Tibial artery (tissue), 4 donors: ENCODE data around the gene GRWD1.

Experiments used
- DNase-seq, 2 donors: peaks; one replicate each; pipeline ENCODE4 v3.0.0-alpha.2; 2019
- H3K27ac ChIP-seq, 2 donors: fragments of 200-600 bp; sonication (generic) in 1 of 2; 1 replicate in 1 of 2; 2 replicates in 1 of 2; pipeline ENCODE4 v1.5.1; 2018 to 2019; ENCODE audit warnings: mild to moderate bottlenecking in 1 of 2
- H3K27me3 ChIP-seq, 2 donors: fragments of 200-600 bp; sonication (generic) in 1 of 2; one replicate each; pipeline versions ENCODE4 v1.5.1 to v1.6.0; 2016 to 2019
- H3K36me3 ChIP-seq, 3 donors: fragments of 200-600 bp; sonication (generic) in 2 of 3; one replicate each; pipeline ENCODE4 v1.5.1; 2016 to 2019; ENCODE audit warnings: mild to moderate bottlenecking in 2 of 3
- H3K4me1 ChIP-seq, 4 donors: fragments of 200-600 bp; sonication (generic) in 2 of 4; 1 replicate in 3 of 4; 2 replicates in 1 of 4; pipeline ENCODE4 v1.5.1; 2016 to 2019
- H3K4me3 ChIP-seq, 2 donors: fragments of 200-600 bp; sonication (generic) in 1 of 2; 1 replicate in 1 of 2; 2 replicates in 1 of 2; pipeline ENCODE4 v1.5.1; 2018 to 2019; ENCODE audit warnings: mild to moderate bottlenecking in 2 of 2
- H3K9me3 ChIP-seq, 3 donors: fragments of 200-600 bp; sonication (generic) in 1 of 3; one replicate each; pipeline ENCODE4 v1.5.1; 2016 to 2019
- intact Hi-C: fragments of 100-400 bp; cut with DNase I; formaldehyde crosslinking; loops from one replicate; pipeline ENCODE4 v1.15.0; 2023; ENCODE audit warnings: low total_unique reads
- TF ChIP-seq, protein P1 (sequence below), 2 experiments: fragments of 200-600 bp in 1 of 2; fragments of 450-650 bp in 1 of 2; IDR thresholded peaks; one replicate each; pipeline ENCODE4 v1.5.1; 2017 to 2019; ENCODE audit warnings: antibody characterized with exemption in 2 of 2, mild to moderate bottlenecking in 1 of 2, moderate library complexity in 1 of 2

Gene GRWD1

DNA sequence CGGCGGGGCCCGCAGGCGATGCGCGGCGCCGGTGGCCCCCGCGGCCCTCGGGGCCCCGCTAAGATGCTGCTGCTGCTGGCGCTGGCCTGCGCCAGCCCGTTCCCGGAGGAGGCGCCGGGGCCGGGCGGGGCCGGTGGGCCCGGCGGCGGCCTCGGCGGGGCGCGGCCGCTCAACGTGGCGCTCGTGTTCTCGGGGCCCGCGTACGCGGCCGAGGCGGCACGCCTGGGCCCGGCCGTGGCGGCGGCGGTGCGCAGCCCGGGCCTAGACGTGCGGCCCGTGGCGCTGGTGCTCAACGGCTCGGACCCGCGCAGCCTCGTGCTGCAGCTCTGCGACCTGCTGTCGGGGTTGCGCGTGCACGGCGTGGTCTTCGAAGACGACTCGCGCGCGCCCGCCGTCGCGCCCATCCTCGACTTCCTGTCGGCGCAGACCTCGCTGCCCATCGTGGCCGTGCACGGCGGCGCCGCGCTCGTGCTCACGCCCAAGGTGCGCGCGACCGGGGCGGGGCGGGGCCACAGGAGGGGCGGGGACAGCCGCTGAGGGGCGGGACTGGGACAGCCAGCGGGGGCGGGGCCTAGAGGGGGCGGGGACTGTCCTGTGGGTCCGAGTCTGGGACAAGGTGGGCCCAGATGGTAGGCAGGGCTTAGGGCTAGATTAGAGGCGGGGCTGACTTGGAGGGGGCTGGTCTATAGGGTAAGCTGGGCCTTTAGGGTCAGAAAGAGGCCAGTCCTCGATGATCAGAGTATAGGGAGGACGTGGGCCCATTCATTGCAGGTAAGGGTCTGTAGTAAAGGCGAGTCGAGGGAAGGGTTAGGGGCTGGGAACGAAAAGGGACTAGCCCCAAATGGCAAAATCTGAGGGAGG, 47.2 kb upstream of the GRWD1 start:
- H3K36me3 ChIP-seq, result no peaks in the 10 kb centered on the region
- intact Hi-C loops, result no loop called here
- peak overlapping the region; percentile 26 to 48 for H3K4me3 ChIP-seq
- H3K27me3 ChIP-seq, result peaks cover 4 to 52% of the 10 kb centered on the region in 2 donors
- TF ChIP-seq, protein P1, sequence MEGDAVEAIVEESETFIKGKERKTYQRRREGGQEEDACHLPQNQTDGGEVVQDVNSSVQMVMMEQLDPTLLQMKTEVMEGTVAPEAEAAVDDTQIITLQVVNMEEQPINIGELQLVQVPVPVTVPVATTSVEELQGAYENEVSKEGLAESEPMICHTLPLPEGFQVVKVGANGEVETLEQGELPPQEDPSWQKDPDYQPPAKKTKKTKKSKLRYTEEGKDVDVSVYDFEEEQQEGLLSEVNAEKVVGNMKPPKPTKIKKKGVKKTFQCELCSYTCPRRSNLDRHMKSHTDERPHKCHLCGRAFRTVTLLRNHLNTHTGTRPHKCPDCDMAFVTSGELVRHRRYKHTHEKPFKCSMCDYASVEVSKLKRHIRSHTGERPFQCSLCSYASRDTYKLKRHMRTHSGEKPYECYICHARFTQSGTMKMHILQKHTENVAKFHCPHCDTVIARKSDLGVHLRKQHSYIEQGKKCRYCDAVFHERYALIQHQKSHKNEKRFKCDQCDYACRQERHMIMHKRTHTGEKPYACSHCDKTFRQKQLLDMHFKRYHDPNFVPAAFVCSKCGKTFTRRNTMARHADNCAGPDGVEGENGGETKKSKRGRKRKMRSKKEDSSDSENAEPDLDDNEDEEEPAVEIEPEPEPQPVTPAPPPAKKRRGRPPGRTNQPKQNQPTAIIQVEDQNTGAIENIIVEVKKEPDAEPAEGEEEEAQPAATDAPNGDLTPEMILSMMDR (IDR thresholded peaks at IDR 0.05), result no peak
- no peaks in the 10 kb centered on the region for H3K9me3 ChIP-seq
- H3K27ac ChIP-seq, result no peak overlapping the region
- H3K4me1 ChIP-seq, result peaks cover 0 to 25% (median 14%) of the 10 kb centered on the region in 4 donors
- peak; percentile 61 to 81 for DNase-seq

DNA sequence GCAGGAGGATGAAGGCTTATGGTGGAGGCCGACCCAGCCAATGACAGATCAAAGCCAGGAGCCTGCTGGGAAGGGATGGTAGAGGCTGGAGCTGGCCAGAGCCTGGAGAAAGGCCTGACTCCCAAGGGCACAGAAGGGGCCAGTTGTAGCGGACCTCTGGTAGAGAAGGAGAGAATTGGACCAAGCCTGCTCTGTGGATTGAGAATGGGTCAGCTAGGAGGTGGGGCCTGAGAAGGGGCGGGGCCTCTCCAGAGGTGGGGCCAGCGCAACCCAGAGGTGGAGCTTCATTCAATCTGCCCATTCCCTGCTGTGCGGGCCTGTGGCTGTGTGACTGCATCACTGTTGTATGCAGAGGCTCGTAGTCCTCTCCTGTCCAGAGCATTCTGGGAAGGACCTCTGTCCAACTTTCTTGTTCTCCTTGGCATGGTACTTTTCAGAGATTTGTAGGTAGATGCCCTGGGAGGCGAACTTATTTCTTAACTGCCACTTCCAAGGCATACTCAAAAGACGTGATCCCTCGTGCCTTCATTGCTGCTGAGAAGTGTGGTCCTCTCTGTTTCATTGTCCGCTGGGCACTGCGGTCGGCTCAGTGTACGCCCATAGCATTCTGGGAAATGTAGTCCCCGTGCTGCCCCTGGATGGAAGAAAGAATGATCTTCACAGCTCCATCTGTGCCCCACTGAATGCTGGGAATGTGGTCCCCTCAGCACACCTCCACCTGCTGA, 45.6 kb upstream of the GRWD1 start:
- intact Hi-C loops, result no loop called here
- peaks cover 0 to 12% (median 5%) of the 10 kb centered on the region in 4 donors for H3K4me1 ChIP-seq
- H3K36me3 ChIP-seq, result no peaks in the 10 kb centered on the region
- no peak overlapping the region for H3K27ac ChIP-seq
- peak; percentile 63 to 81 for DNase-seq
- TF ChIP-seq, protein P1 (IDR thresholded peaks at IDR 0.05), result no peak
- no peaks in the 10 kb centered on the region for H3K9me3 ChIP-seq
- H3K4me3 ChIP-seq, result peak overlapping the region in 1 of 2 donors; percentile 19
- peaks cover 0 to 42% of the 10 kb centered on the region in 2 donors for H3K27me3 ChIP-seq

DNA sequence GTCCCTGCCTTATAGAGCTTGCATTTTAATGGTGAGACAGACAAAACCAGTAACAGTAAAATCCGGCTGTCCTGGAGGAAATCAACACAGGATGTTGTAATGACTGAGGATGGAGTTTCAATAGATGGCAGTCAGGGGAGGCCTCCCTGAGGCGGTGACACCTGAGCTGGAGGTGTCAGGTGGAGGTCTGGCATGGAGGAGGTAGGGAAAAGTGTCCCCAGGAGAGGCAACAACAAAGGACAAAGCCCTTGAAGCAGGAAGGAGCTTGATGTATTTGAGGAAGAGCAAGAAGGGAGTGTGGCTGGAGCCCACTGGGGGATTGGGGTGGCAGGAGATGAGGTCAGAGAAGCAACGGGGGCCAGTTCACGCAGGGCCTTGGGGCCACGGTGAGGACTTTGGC, 44.5 kb upstream of the GRWD1 start:
- no peak for DNase-seq
- peaks cover 0 to 38% of the 10 kb centered on the region in 2 donors for H3K27me3 ChIP-seq
- peaks cover 0 to 12% (median 5%) of the 10 kb centered on the region in 4 donors for H3K4me1 ChIP-seq

DNA sequence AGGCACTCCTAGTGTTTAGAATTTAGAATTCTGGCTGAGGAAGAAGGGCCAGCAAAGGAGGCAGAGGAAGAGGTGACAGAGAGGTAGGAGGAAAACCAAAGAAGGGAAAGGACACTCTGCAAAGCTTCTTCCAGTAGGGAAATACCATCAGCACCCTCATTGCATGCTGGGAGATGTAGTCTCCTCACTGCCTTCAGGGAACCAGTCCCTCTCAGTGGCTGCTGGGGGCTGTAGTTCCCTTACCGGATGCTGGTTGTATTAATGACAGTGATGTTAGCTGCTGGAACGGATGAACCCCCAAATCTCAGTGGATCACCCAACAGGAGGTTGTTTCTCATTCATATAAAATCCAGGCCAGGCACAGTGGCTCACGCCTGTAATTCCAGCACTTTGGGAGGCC, 42.2 kb upstream of the GRWD1 start:
- H3K36me3 ChIP-seq, result peaks cover 0 to 4% (median 0%) of the 10 kb centered on the region in 3 donors
- peaks cover 0 to 3% (median 1%) of the 10 kb centered on the region in 4 donors for H3K4me1 ChIP-seq
- H3K27ac ChIP-seq, result no peak overlapping the region
- peak in 1 of 2 donors; percentile 36 for DNase-seq
- no peak overlapping the region for H3K4me3 ChIP-seq
- TF ChIP-seq, protein P1 (IDR thresholded peaks at IDR 0.05), result no peak
- no peaks in the 10 kb centered on the region for H3K9me3 ChIP-seq
- intact Hi-C loops, result no loop called here
- peaks cover 0 to 31% of the 10 kb centered on the region in 2 donors for H3K27me3 ChIP-seq

More for the DNA sequence above, 44.5 kb upstream of the GRWD1 start:
- Histone ChIP-seq H3K27ac (no peak overlapping the region), H3K9me3 (no peaks in the 10 kb centered on the region), H3K4me3 (no peak overlapping the region), H3K36me3 (peaks cover 0 to 4% (median 0%) of the 10 kb centered on the region in 3 donors)
- TF ChIP-seq, protein P1 (IDR thresholded peaks at IDR 0.05), result no peak
- intact Hi-C loops, result no loop called here

DNA sequence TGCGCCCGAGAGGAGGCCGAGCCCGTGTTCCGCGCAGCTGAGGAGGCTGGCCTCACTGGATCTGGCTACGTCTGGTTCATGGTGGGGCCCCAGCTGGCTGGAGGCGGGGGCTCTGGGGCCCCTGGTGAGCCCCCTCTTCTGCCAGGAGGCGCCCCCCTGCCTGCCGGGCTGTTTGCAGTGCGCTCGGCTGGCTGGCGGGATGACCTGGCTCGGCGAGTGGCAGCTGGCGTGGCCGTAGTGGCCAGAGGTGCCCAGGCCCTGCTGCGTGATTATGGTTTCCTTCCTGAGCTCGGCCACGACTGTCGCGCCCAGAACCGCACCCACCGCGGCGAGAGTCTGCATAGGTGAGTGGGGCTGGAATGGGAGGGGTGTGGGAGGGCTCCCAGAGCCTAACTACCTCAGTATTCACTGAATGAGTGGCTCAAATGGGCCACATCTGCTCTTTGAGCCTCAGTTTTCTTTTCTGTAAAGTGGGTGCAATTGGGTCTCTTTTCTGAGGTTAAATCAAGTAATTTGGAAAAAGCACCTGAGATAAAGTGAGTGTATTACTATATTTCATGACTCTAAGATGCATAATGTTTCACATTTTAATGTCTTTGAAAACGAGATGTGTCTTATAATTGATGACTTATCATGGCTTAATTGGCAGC, 40.6 kb upstream of the GRWD1 start:
- Histone ChIP-seq H3K4me3 (no peak overlapping the region), H3K9me3 (no peaks in the 10 kb centered on the region), H3K27me3 (peaks cover 0 to 35% of the 10 kb centered on the region in 2 donors), H3K36me3 (peaks cover 0 to 4% (median 0%) of the 10 kb centered on the region in 3 donors), H3K27ac (no peak overlapping the region), H3K4me1 (no peaks in the 10 kb centered on the region)
- intact Hi-C loops, result loop anchor here (5.0 kb wide), 1 partner anchor 387 kb away; no protein-coding TSS in a partner anchor
- TF ChIP-seq, protein P1 (IDR thresholded peaks at IDR 0.05), result no peak
- DNase-seq, result no peak
